ENCODE results near the gene NAV3.

Gene NAV3

GRCh38 chr12:77830583-77831351 lies at the start of gene NAV3:
Gene NAV3 (plus strand): TSS chr12:77830894. CDS start chr12:77831462, 568 bp downstream.
- DNase-seq = no peak

GRCh38 chr12:77782034-77782433 lies 48.7 kb upstream of the NAV3 start:
- no peak for DNase-seq

GRCh38 chr12:77782766-77783165 lies 47.9 kb upstream of the NAV3 start:
- no peak for DNase-seq

DNA sequence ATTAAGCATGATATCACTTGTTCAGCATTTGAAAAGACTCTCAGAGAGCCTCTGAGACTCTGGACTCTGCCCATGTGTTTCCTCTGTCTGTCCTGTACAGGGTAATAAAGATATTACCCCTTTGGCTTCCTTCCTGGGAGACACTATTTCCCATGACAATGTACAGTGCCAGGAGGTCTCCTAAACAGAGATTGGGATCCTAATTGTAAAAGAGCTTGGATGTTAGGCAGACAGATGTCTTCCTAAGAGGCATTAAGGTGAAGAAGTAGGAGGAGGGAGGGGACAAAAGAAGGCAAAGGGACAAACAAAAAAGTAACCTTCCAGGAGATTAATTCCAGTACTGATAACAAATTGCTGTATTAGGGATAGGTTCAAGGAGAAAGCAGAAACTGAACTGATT lies 45.5 kb upstream of the NAV3 start:
- DNase-seq = no peak

GRCh38 chr12:77786675-77787074 lies 44.0 kb upstream of the NAV3 start:
- DNase-seq = no peak

GRCh38 chr12:77788231-77789168 lies 42.2 kb upstream of the NAV3 start:
- no peak for DNase-seq

- DNase-seq = no peak
These were observed 35.0 kb upstream of the NAV3 start for GRCh38 chr12:77795699-77796098.

- no peak for DNase-seq
These were observed 33.9 kb upstream of the NAV3 start for GRCh38 chr12:77796775-77797174.

GRCh38 chr12:77800501-77800900 lies 30.2 kb upstream of the NAV3 start:
- no peak for DNase-seq

DNA sequence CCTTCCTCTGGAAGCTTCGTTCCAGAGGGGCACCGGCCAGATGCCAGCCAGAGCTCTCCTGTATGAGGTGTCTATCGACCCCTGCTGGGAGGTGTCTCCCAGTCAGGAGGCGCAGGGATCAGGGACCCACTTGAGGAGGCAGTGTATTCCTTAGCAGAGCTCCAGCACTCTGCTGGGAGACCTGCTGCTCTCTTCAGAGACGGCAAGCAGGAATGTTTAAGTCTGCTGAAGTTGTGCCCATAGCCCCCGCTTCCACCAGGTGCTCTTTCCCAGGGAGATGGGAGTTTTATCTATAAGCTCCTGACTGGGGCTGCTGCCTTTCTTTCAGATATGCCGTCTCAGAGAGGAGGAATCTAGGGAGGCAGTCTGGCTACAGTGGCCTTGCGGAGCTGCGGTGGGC lies 22.2 kb upstream of the NAV3 start:
- no peak for DNase-seq

DNA sequence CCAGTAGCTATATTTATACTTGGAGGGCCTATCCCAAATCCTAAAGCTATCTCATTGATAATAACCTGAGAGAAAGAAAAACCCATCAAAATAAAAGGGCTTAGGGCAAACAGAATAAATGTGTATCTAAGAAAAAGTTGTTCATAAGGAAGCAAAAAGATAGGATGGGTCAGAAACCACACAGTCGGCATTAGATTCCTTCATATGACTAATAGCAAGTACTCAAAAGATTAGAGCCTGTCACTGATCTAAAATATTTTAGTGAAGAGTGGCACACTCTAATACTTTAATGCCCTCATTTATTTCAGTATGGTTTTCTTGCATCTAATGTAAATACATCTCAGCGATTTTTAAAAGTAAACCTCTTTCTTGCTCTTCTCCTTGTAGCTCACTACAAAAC lies 17.1 kb upstream of the NAV3 start:
- no peak for DNase-seq

DNA sequence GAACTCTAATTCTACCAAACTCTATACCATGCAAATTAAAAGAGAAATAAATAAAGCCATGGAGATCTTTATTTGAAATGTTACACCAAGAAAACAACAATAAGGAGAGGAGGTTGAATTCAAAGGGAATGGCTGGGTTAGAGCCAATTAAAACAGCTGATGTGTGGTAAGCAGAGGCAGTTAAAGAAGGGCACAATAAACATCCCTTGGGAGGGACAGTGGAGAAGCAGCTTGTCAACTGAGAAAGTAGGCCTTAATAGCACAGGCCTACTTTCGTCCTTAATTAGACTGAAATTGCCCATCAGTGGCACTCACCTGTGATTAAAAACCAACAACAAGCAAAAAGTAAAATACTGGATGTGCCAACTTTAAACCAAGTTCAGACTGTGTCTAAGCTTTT lies 16.3 kb upstream of the NAV3 start:
- DNase-seq = no peak

- no peak for DNase-seq
These were observed 14.5 kb upstream of the NAV3 start for GRCh38 chr12:77816196-77816595.

GRCh38 chr12:77817276-77817675 lies 13.4 kb upstream of the NAV3 start:
- no peak for DNase-seq

DNA sequence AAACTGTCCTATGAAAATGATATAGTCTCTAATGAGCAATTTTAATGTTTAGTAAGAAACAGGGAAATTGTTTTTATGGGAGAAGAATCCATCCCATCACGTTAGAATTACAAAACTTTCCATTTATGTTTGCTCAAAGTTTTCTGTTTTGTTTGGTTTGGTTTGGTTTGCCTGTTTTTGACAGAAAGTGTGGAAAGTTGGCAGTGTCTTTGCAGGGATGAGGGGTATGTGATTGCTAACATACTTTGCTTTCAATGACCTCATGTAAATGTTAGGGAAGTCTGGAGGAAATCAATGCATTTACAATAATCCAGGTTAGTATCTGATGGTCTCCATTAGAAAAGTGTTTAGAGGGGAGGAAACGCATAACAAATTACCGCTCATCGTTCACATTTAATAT lies 12.3 kb upstream of the NAV3 start:
- no peak for DNase-seq

- DNase-seq = no peak
These were observed 8.9 kb upstream of the NAV3 start for GRCh38 chr12:77821699-77822203.

GRCh38 chr12:77833329-77833728 lies 2.6 kb downstream of the NAV3 start:
- no peak for DNase-seq

GRCh38 chr12:77834618-77835017 lies 3.9 kb downstream of the NAV3 start:
- no peak for DNase-seq

DNA sequence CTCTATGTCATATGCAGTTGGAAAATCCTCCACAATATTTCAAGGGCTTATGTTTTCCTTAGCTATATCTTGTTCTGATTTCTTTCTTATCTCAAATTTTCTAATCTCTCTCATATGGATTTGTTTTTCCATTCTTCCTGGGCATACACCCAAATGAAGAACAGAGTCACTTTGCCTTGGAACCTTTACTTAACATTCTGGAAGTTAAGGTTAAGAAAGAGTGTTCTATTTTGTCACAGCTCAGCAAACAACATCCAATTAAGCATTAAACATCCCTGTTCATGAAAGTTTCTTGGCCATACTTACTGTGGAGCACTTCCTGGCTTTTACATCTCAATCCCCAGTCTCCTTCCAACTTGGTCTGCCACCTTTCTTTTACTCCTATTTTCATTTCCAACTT lies 5.3 kb downstream of the NAV3 start:
- DNase-seq = no peak

GRCh38 chr12:77837876-77838291 lies 7.2 kb downstream of the NAV3 start:
- no peak for DNase-seq

- no peak for DNase-seq
These were observed 10.8 kb downstream of the NAV3 start for GRCh38 chr12:77841521-77841920.

- DNase-seq = no peak
These were observed 11.7 kb downstream of the NAV3 start for GRCh38 chr12:77842430-77842829.

DNA sequence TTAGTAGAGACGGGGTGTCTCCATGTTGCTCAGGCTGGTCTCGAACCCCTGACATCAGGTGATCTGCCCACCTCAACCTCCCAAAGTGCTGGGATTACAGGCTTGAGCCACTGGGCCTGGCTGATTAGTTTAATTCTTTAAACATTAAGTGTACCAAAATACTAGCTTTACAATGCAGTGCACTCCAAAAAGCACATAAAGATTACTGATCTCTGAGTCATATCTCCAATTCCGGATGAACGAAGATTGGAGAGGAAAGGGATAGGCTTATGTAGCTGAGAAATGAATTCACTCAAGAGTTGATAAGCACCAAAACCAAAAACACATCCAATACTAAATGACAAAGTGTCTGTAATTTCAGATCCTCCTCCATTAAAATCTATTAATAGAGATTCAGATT lies 15.1 kb downstream of the NAV3 start:
- no peak for DNase-seq

GRCh38 chr12:77847060-77847541 lies 16.4 kb downstream of the NAV3 start:
- no peak for DNase-seq
